Activated CD4-positive, CD25-positive, alpha-beta regulatory T cell (primary cell): Measurements from ENCODE around the gene GBGT1.
A peak's percentile ranks its signal among the peaks of the same experiment; 100 is the strongest.

Experiments
- DNase-seq, 4 experiments: peaks; one replicate each; lab custom pipeline; 2025; lab: John Stamatoyannopoulos, UW

GBGT1 gene

DNA sequence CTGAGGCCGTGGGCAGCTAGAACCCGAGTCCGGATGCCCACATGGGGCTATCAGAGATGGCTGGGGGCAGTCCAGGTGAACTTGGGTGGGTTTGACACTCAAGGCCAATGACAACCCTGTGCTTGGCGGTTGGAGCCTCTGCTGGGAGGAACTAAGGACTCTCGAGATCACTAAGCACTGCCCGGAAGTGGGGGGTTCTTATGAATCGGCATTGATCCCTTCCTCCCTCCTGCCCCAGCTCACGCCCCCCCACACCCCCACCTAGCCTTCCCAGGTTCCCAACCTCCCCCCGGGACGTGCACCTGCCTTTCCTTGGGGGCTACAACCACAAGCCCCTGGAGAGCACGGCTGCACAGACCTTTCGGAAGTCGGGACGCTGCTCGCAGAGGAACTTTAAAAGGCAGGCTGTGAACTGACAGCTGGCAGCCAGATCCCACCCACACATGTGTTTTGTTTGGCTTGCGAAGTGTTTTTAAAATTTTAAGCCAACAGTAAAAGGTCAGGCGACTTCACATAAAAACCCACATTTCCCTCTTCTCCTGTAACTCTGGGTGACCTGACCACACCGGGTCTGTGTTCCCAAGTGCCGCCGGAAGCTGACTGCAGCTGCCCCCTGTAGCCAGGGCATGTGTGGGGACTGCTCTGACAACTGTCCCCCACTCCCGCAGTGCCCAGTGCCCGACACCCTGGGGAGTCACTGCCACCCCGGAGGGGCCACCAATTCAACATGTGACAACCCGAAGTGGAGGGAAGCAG, 37.6 kb downstream of the GBGT1 start:
- no peak for DNase-seq

DNA sequence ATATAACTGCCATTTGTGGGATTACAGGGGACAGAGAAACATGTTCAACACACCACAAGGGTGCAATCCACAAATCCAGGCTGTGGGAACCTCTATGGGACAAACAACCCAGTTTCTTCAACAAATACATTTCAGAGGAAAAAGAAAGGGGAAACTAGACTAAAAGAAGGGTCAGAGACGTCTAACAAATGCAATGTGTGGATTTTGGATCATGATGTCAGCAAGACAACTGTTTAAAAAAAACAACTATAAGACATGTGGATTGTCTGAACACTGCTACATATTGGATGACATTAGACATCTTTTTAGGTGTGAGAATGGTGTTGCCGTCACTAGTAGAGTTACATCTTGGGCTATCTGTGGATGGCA, 38.8 kb downstream of the GBGT1 start:
- DNase-seq, result no peak

- no peak for DNase-seq
Observed at GRCh38 chr9:133124123-133124906, 39.4 kb downstream of the GBGT1 start.

DNA sequence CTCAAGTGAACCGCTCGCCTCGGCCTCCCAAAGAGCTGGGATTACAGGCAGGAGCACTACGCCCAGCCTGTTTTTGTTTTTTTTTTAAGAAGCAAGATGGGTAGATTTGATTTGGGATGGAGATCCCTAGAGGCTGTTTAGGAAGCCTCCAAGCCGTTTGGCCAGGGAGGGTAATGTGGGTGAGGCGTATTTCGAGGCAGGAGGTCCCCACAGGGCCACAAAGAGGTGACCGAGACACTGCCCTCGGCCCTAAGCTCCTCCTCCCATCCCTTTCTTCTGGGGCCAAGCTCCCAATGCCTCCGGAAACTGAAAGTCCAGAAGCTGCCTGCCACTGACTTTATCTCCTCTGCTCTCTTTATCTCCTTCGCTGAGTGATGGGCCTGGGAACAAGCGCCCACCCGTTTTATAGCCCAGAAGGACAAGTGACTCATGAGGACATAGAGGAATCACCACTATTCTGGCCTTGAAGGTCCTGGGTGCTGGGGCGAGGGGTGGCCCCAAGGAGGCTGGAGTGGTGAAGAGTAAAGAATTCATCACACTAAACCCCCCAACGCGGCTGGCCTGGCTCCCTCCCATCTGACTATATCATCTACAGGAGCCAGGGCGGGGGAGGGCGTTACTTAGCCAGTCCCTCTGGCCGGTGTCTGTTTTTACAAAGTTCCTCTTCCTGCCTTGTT, 40.6 kb downstream of the GBGT1 start:
- no peak for DNase-seq

- no peak for DNase-seq
Observed at GRCh38 chr9:133122605-133122934, 41.1 kb downstream of the GBGT1 start.

- no peak for DNase-seq
Observed at GRCh38 chr9:133121915-133122550, 41.7 kb downstream of the GBGT1 start.

DNA sequence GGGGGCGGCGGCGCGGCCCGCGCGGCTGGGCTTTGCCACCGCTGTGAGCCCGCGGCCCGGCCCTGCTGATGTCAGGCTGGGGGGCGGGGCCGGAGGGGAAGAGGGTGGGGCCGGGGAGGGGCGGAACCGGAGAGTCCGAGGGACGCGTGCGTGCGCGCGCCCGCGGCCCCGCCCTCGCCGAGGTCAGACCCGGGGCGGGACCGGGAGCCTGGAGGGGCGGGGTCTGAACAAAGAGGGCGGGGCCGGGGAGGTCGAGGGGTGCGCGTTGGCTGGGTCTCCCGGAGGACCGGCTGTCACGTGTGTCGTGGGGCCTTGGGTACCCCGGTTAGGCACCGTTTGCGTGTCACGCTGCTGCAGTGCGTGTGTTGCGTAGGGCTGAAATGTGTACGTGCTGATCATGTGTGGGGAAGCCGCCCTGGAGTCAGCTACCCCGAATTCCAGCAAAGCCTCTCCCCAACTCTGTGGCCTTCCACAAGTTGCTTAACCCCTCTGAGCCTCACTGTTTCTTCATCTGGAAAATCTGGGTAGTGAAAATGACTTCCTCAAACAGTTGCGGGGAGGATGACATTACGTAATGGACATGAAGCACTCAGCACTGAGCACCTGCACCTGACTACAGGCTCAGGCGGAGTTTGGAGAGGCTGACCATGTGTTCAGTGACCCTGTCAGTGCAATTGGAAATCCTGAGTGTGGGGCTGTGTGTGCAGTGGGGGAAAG, 42.4 kb downstream of the GBGT1 start, which contains the start of gene RALGDS:
Gene RALGDS, minus strand, starts transcription at position 43 of the 717 bp plus-strand sequence. CDS start 86 bp downstream, outside the sequence.
- peak; percentile 85 to 88 (median 87) for DNase-seq

- DNase-seq, result no peak
Observed at GRCh38 chr9:133120501-133121197, 43.1 kb downstream of the GBGT1 start.

GRCh38 chr9:133119846-133120500, 43.7 kb downstream of the GBGT1 start:
- no peak for DNase-seq

- DNase-seq, result no peak
Observed at GRCh38 chr9:133119103-133119845, 44.4 kb downstream of the GBGT1 start.

DNA sequence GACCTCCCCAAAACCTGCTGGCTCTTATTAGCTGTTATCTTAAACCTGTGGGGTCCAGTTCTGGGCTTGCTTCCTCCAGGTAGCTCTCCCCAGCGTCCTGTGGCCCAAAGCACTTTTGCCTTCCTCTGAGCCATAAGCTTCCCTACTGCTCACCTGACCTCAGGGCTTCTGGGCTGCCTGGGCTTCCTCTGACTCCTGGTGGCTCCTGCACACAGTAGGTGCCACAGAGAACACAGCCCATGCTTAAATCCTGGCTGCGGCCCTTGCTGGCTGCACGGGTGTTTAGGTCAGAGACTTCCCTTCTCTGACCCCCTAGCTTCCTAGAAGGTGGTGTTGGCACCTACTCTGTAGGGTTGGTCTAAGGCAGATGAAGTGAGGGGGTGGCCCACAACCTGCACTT, 45.1 kb downstream of the GBGT1 start:
- no peak for DNase-seq

GRCh38 chr9:133118179-133118520, 45.6 kb downstream of the GBGT1 start:
- no peak for DNase-seq

- no peak for DNase-seq
Observed at GRCh38 chr9:133117271-133118178, 46.2 kb downstream of the GBGT1 start.

DNA sequence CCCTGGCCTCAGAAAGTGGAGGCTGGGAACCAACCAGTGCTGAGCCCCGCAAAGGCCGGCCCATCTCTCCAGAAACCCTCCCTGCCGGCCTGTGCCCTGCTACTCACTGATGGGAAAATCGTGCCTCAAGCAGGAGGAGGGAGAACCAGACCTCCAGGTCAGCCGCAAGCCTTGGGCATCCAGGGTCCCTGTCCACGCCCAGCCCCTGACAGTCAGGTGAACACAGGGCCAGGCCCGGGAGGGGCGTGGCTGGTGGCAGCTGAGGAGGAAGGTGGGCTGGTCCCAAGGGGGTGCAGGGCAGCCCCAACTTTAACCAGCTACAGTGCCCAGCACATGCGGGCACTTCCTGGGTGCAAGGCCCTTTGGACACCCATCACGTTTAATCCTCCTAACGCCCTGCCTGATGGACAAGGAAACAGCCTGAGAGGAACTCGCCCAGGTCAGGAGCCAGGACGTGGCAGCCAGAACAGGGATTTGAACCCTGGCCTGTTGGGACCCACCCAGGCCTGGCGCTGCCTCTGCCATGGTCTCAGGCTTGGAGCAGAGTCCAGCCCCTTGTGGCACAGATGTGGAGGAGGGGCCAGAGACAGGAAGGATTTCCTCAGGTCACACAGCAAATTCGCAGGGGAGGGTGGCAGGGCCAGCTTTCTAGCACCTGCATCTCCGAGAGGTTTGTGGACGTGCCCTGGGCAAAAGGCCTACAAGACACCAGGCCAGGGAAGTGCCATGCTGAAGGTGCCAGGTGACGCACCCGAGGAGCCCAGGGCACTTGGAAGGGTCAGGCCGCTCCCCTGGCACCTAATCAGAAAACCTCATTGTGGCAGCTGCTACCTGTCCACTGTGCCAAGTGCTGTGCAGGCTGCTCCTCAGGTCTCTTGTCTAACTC, 47.1 kb downstream of the GBGT1 start:
- DNase-seq, result no peak

DNA sequence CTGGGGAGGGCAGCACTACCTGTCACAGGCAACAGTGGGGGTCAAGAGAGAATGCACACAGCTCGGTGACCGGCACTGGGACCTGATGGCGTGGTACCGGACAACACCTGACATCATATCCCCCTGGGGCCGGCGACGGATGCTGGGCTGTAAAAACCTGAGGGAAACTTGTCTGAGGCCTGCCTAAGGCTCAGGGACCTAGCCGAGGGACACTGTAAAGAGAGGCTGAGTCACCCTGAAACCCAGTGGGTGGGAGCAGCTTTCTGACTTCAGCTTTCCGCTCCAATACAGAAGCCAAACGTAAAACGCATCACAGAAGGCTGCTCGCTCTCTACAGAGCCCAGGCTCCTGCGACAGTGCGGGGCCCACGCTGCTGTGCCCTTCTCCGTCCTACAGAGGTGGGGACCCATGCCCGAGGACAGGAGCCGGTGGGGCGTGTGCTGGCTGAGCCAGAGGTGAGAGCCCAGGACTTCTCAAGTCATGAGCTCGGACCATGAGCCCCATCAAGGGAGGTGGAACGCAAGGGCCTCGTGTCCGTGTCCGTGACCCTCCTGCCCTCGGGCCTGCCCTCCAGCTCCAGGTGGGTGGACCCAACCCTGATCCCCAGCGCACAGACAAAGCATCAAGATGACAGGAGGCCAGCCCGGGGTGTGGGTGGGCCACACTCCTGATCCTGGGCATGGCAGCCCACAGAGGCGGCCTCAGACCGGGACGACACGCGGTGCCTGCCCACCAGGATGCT, 47.9 kb downstream of the GBGT1 start:
- DNase-seq, result peak in 3 of 4 experiments; percentile 21 to 51 (median 29)

DNA sequence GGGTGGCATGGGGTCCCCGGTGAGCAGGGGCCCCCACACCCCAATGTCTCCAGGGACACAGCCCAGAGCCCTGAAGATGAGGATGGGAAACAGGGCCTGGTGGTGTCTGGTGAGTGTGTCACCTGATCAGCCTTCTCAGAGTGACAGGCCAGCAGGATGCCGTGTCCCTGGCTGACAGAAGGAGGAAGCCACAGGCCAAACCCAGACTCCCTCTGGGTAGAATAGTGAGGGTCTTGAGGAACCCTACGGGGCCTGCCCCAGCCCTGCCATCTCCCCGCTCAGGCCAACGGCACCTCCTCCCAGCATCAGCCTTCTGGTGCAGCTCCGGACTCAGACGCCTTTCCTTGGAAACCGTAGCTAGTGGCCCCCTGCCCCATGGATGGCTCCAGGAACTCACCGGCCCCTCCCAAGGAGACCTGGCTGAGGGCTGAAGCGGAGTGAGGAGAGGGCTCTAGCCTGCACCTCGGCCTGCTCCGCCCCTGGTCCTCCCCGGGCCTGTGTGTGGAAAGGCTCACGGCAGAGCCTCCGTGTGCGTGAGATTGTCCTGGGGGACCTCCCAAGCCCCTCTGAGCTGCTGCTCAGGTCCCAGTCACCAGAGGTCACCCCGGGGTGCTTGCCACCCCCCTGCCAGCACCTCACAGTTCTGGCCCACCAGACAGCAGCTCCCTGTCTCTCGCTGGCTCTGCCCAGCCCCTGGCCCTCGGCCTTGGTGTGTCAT, 48.7 kb downstream of the GBGT1 start:
- no peak for DNase-seq
